ENCODE measurements around the gene ZBTB1.

DNA sequence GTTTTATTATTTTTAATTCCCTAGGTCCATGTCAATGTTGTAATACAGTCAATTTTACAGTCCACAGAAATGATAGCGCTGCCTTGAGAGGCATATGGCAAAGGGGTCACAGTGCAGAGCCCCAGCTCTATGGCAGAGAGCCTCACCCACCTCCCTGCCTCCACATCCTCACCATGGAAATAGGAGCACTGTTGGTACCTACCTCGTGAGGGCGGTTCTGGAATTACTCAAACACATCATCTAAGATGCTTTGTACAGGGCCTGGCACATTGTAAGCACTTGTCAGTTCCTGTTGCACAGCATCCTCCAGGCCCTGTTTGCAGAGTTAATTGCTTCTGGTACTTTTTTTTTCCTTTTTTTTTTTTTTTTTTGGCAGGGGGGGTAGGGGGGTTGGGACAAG lies 43.3 kb upstream of the ZBTB1 start:
- TF ChIP-seq POLR2A (IDR thresholded peaks at IDR 0.05) = no peak
- TF ChIP-seq, protein P1, sequence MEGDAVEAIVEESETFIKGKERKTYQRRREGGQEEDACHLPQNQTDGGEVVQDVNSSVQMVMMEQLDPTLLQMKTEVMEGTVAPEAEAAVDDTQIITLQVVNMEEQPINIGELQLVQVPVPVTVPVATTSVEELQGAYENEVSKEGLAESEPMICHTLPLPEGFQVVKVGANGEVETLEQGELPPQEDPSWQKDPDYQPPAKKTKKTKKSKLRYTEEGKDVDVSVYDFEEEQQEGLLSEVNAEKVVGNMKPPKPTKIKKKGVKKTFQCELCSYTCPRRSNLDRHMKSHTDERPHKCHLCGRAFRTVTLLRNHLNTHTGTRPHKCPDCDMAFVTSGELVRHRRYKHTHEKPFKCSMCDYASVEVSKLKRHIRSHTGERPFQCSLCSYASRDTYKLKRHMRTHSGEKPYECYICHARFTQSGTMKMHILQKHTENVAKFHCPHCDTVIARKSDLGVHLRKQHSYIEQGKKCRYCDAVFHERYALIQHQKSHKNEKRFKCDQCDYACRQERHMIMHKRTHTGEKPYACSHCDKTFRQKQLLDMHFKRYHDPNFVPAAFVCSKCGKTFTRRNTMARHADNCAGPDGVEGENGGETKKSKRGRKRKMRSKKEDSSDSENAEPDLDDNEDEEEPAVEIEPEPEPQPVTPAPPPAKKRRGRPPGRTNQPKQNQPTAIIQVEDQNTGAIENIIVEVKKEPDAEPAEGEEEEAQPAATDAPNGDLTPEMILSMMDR (IDR thresholded peaks at IDR 0.05) = no peak

All from breast epithelium (tissue), 3 donors.